GM19324 (cell line): Measurements from ENCODE around the gene ATP8B3.

Experiments
- ATAC-seq: cut with Tn5 transposase; IDR thresholded peaks from one replicate; pipeline ENCODE4 v1.9.1; 2021; ENCODE audit warnings: mild to moderate bottlenecking, moderate library complexity; ENCODE audit not compliant: unreplicated experiment, low FRiP score

Gene ATP8B3

GRCh38 chr19:1811942-1812425 lies at the start of gene ATP8B3:
Gene ATP8B3 (minus strand): TSS chr19:1812276. CDS start chr19:1811736, 540 bp downstream.
- peak; percentile 14 for ATAC-seq

GRCh38 chr19:1861599-1862031 lies 49.5 kb upstream of the ATP8B3 start:
- no peak for ATAC-seq

GRCh38 chr19:1860821-1861598 lies 48.9 kb upstream of the ATP8B3 start:
- no peak for ATAC-seq

- ATAC-seq = no peak
Observed at GRCh38 chr19:1860042-1860775, 48.1 kb upstream of the ATP8B3 start.

GRCh38 chr19:1859331-1859781 lies 47.3 kb upstream of the ATP8B3 start:
- ATAC-seq = no peak

- ATAC-seq = no peak
Observed at GRCh38 chr19:1858412-1859081, 46.5 kb upstream of the ATP8B3 start.

- no peak for ATAC-seq
Observed at GRCh38 chr19:1857648-1858326, 45.7 kb upstream of the ATP8B3 start.

GRCh38 chr19:1856698-1857603 lies 44.9 kb upstream of the ATP8B3 start:
- peak; percentile 25 for ATAC-seq

- no peak for ATAC-seq
Observed at GRCh38 chr19:1856345-1856697, 44.2 kb upstream of the ATP8B3 start.

- ATAC-seq = no peak
Observed at GRCh38 chr19:1855828-1856255, 43.8 kb upstream of the ATP8B3 start.

GRCh38 chr19:1855040-1855827 lies 43.2 kb upstream of the ATP8B3 start:
- peak; percentile 52 for ATAC-seq

GRCh38 chr19:1854542-1855039 lies 42.5 kb upstream of the ATP8B3 start:
- ATAC-seq = no peak

GRCh38 chr19:1854039-1854541 lies 42.0 kb upstream of the ATP8B3 start:
- no peak for ATAC-seq

GRCh38 chr19:1853295-1854038 lies 41.4 kb upstream of the ATP8B3 start:
- ATAC-seq = no peak

- no peak for ATAC-seq
Observed at GRCh38 chr19:1852581-1853128, 40.6 kb upstream of the ATP8B3 start.

- ATAC-seq = no peak
Observed at GRCh38 chr19:1851654-1852580, 39.8 kb upstream of the ATP8B3 start.
